Neural cell (in vitro differentiated cells): ENCODE measurements around the gene ZFYVE21. TPM values are rescaled to one million over a fixed set of nuclear protein-coding genes. Genes with fewer than 3 reads are reported as not detected.
"Not testable (repeated sequence)": the region's sequence is repeated elsewhere in the genome, so short reads cannot be mapped to it uniquely, and the experiment has no call there.

Experiments used
- H2AFZ ChIP-seq: fragments of 200-600, 300-800 bp; sonication (generic), shearing (Covaris generic); 2 replicates; pipeline ENCODE4 v1.6.0; 2014; ENCODE audit warnings: low read depth, mild to moderate bottlenecking, antibody characterized with exemption, low read length, moderate library complexity
- H3F3A ChIP-seq: fragments of 200-600 bp; shearing (Covaris generic); 2 replicates; pipeline ENCODE4 v1.6.1; 2016; ENCODE audit warnings: mild to moderate bottlenecking, moderate library complexity, mixed read lengths, antibody characterized with exemption, low read length; ENCODE audit not compliant: insufficient read depth, poor library complexity, severe bottlenecking
- H3K27ac ChIP-seq: fragments of 200-600, 300-800 bp; sonication (generic), shearing (Covaris generic); 2 replicates; pipeline ENCODE4 v1.5.1; 2014; ENCODE audit warnings: mild to moderate bottlenecking, low read length, moderate library complexity
- H3K27me3 ChIP-seq: fragments of 300-800, 200-600 bp; sonication (generic), shearing (Covaris generic); 2 replicates; pipeline ENCODE4 v1.6.0; 2014; ENCODE audit warnings: mild to moderate bottlenecking, low read depth, low read length, moderate library complexity; ENCODE audit not compliant: insufficient read depth
- H3K36me3 ChIP-seq: fragments of 300-800, 200-600 bp; sonication (generic), shearing (Covaris generic); 2 replicates; pipeline ENCODE4 v1.5.1; 2014; ENCODE audit warnings: mild to moderate bottlenecking, antibody characterized with exemption, low read length, moderate library complexity; ENCODE audit not compliant: insufficient read depth
- H3K4me2 ChIP-seq: fragments of 300-800, 200-600 bp; sonication (generic), shearing (Covaris generic); 2 replicates; pipeline ENCODE4 v1.6.0; 2014; ENCODE audit warnings: mild to moderate bottlenecking, low read length
- H3K4me3 ChIP-seq: fragments of 300-800, 200-600 bp; sonication (generic), shearing (Covaris generic); 2 replicates; pipeline ENCODE4 v1.5.1; 2014; ENCODE audit warnings: mild to moderate bottlenecking, low read length, moderate library complexity
- H3K79me2 ChIP-seq: fragments of 200-600 bp; shearing (Covaris generic); replicated peaks from 2 replicates; pipeline ENCODE4 v1.6.0; 2014; ENCODE audit warnings: mild to moderate bottlenecking, low read length, moderate library complexity; ENCODE audit not compliant: insufficient read depth
- H3K9ac ChIP-seq: fragments of 300-800, 200-600 bp; sonication (generic), shearing (Covaris generic); 2 replicates; pipeline ENCODE4 v1.6.1; 2016; ENCODE audit warnings: mild to moderate bottlenecking, low read length, mixed read lengths
- H3K9me2 ChIP-seq: fragments of 200-600 bp; shearing (Covaris generic); 2 replicates; pipeline ENCODE4 v1.6.1; 2016; ENCODE audit warnings: mild to moderate bottlenecking, low read length, mixed read lengths; ENCODE audit not compliant: insufficient read depth
- H3K9me3 ChIP-seq: fragments of 200-600, 300-800 bp; sonication (generic), shearing (Covaris generic); 2 replicates; pipeline ENCODE4 v1.6.1; 2016; ENCODE audit warnings: mild to moderate bottlenecking, mixed run types, low read length, moderate library complexity, mixed read lengths
- H4K20me1 ChIP-seq: fragments of 200-600 bp; shearing (Covaris generic); 2 replicates; pipeline ENCODE4 v1.6.1; 2016; ENCODE audit warnings: mild to moderate bottlenecking, mixed run types; ENCODE audit not compliant: insufficient read depth
- CTCF ChIP-seq: fragments of 450-650 bp; IDR thresholded peaks from 2 replicates; pipeline ENCODE4 v1.5.1; 2014; ENCODE audit warnings: antibody characterized with exemption, mild to moderate bottlenecking, moderate library complexity; ENCODE audit not compliant: poor library complexity, severe bottlenecking
- EP300 ChIP-seq: fragments of 450-650 bp; conservative IDR thresholded peaks from 2 replicates; pipeline ENCODE4 v1.6.1; 2014; ENCODE audit warnings: antibody characterized with exemption, mild to moderate bottlenecking, moderate library complexity; ENCODE audit not compliant: poor library complexity, severe bottlenecking
- EZH2 ChIP-seq: fragments of 200-600, 300-800 bp; shearing (Covaris generic), sonication (generic); IDR thresholded peaks from 2 replicates; pipeline ENCODE4 v1.6.1; 2014; ENCODE audit warnings: antibody characterized with exemption, low read length, borderline replicate concordance, mild to moderate bottlenecking; ENCODE audit not compliant: insufficient read depth, poor library complexity, severe bottlenecking
- MXI1 ChIP-seq: fragments of 450-650 bp; conservative IDR thresholded peaks from 2 replicates; pipeline ENCODE4 v1.6.1; 2014; ENCODE audit warnings: antibody characterized with exemption, mild to moderate bottlenecking; ENCODE audit not compliant: poor library complexity, severe bottlenecking
- POLR2AphosphoS5 ChIP-seq: IDR thresholded peaks from 2 replicates; pipeline ENCODE4 v1.6.1; 2012
- RAD21 ChIP-seq: fragments of 450-650 bp; conservative IDR thresholded peaks from 2 replicates; pipeline ENCODE4 v1.6.1; 2014; ENCODE audit warnings: antibody characterized with exemption, mild to moderate bottlenecking, moderate library complexity
- REST ChIP-seq: IDR thresholded peaks from 2 replicates; pipeline ENCODE4 v1.6.1; 2012; ENCODE audit warnings: borderline replicate concordance
- SMC3 ChIP-seq: fragments of 450-650 bp; conservative IDR thresholded peaks from 2 replicates; pipeline ENCODE4 v1.6.1; 2014; ENCODE audit warnings: antibody characterized with exemption, mild to moderate bottlenecking, moderate library complexity; ENCODE audit not compliant: poor library complexity
- TAF1 ChIP-seq: IDR thresholded peaks from 2 replicates; pipeline ENCODE4 v1.6.1; 2012; ENCODE audit warnings: low read depth
- polyA plus RNA-seq: library from polyadenylated mRNA; depleted of rRNA; stranded (reverse); fragments of >200 nt; gene quantifications from 2 replicates; pipeline ENCODE4 v1.2.3, GENCODE V29; 2014

Gene ZFYVE21
- polyA plus RNA-seq, 1 donor from 2014 or later: 99.7 TPM

DNA sequence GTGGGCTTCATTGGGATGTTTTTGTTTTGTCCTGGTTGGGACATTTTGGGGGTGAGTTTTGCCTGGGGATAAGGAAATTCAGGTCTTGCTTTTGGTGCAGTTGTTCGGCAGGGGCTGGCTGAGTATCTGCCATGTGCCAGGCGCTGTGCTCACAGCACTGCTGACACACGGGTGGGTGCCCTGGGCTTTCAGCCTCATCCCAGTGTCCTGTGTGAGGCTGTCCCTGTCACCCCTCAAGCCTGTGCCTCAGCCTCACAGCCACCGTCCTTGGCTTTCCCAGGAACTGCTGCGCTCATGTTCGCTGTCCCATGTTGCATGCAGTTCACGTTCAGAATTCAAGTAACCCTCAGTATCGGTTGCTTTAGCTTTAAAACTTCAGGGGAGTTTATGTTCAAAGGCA is 25.3 kb upstream of the ZFYVE21 start:
- no peak overlapping the region for H3K4me2 ChIP-seq
- H3K4me3 ChIP-seq: no peak overlapping the region
- peaks cover 7% of the 10 kb centered on the region for H3K36me3 ChIP-seq
- H3K9me3 ChIP-seq: no peaks in the 10 kb centered on the region
- H3F3A ChIP-seq: no peaks in the 10 kb centered on the region
- H3K27me3 ChIP-seq: no peaks in the 10 kb centered on the region
- no peak overlapping the region for H2AFZ ChIP-seq
- H3K9me2 ChIP-seq: no peaks in the 10 kb centered on the region
- peaks cover 3% of the 10 kb centered on the region for H4K20me1 ChIP-seq
- H3K79me2 ChIP-seq: peaks cover 3% of the 10 kb centered on the region
- no peak for TF ChIP-seq EP300
- no peak for TF ChIP-seq RAD21
- TF ChIP-seq REST: no peak
- no peak for TF ChIP-seq SMC3
- no peak for TF ChIP-seq TAF1
- no peak for TF ChIP-seq POLR2AphosphoS5
- no peak for TF ChIP-seq MXI1
- no peak for TF ChIP-seq EZH2
- TF ChIP-seq CTCF: no peak
- H3K9ac ChIP-seq: no peak overlapping the region
- H3K27ac ChIP-seq: no peak overlapping the region

DNA sequence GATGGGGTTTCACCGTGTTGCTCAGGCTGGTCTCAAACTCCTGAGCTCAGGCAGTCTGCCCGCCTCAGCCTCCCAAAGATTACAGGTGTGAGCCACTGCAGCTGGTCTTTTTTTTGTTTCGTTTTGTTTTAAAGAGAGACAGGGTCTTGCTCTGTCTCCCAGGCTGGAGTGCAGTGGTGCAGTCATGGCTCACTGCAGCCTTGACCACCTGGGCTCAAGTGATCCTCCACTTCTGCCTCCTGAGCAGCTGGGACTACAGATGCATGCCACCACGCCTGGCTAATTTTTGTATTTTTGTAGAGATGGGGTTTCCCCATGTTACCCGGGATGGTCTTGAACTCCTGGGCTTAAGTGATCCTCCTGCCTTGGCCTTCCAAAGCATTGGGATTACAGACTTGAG is 24.0 kb upstream of the ZFYVE21 start:
- H2AFZ ChIP-seq, H3K27ac ChIP-seq, H3K36me3 ChIP-seq, H3K9me2 ChIP-seq, H3K4me3 ChIP-seq, H3K9ac ChIP-seq, H3F3A ChIP-seq, H4K20me1 ChIP-seq, H3K79me2 ChIP-seq, H3K4me2 ChIP-seq, H3K9me3 ChIP-seq, H3K27me3 ChIP-seq: not testable (repeated sequence)

- H3K4me2 ChIP-seq: no peak overlapping the region
- TF ChIP-seq CTCF (no peak), REST (no peak), POLR2AphosphoS5 (no peak), SMC3 (no peak), MXI1 (no peak), EZH2 (no peak)
- H4K20me1 ChIP-seq: peaks cover 3% of the 10 kb centered on the region
- no peaks in the 10 kb centered on the region for H3K9me2 ChIP-seq
- H2AFZ ChIP-seq: no peak overlapping the region
- H3K4me3 ChIP-seq: no peak overlapping the region
- no peak overlapping the region for H3K9ac ChIP-seq
- no peak overlapping the region for H3K27ac ChIP-seq
- no peaks in the 10 kb centered on the region for H3K27me3 ChIP-seq
- peaks cover 7% of the 10 kb centered on the region for H3K36me3 ChIP-seq
- no peaks in the 10 kb centered on the region for H3F3A ChIP-seq
- H3K9me3 ChIP-seq: no peaks in the 10 kb centered on the region
- H3K79me2 ChIP-seq: peaks cover 3% of the 10 kb centered on the region
Measured at GRCh38 chr14:103692159-103692558, 23.5 kb upstream of the ZFYVE21 start.
